ENCODE measurements around the gene GJB4.
"Not testable (repeated sequence)": the region's sequence is repeated elsewhere in the genome, so short reads cannot be mapped to it uniquely, and the experiment has no call there.

The GJB4 gene

GRCh38 chr1:34759503-34760357 is at the start of gene GJB4:
GJB4 (plus strand) TSS chr1:34759740; CDS start chr1:34761255, 1,515 bp downstream.
- FAIRE-seq: no peak

- no peak for FAIRE-seq
These were observed 48.7 kb upstream of the GJB4 start for GRCh38 chr1:34710812-34711211.

GRCh38 chr1:34711485-34711884 is 48.1 kb upstream of the GJB4 start:
- no peak for FAIRE-seq

- FAIRE-seq: no peak
These were observed 47.4 kb upstream of the GJB4 start for GRCh38 chr1:34712007-34712688.

GRCh38 chr1:34713443-34713842 is 46.1 kb upstream of the GJB4 start:
- FAIRE-seq: no peak

GRCh38 chr1:34714386-34714785 is 45.2 kb upstream of the GJB4 start:
- no peak for FAIRE-seq

- no peak for FAIRE-seq
These were observed 44.4 kb upstream of the GJB4 start for GRCh38 chr1:34715139-34715538.

GRCh38 chr1:34721241-34721640 is 38.3 kb upstream of the GJB4 start:
- no peak for FAIRE-seq

- FAIRE-seq: no peak
These were observed 37.7 kb upstream of the GJB4 start for GRCh38 chr1:34721646-34722355.

- FAIRE-seq: no peak
These were observed 32.7 kb upstream of the GJB4 start for GRCh38 chr1:34726861-34727260.

GRCh38 chr1:34730485-34730884 is 29.1 kb upstream of the GJB4 start:
- FAIRE-seq: no peak

GRCh38 chr1:34732831-34733230 is 26.7 kb upstream of the GJB4 start:
- not testable (repeated sequence) for FAIRE-seq

- FAIRE-seq: no peak
These were observed 22.8 kb upstream of the GJB4 start for GRCh38 chr1:34736692-34737091.

GRCh38 chr1:34737236-34737635 is 22.3 kb upstream of the GJB4 start:
- FAIRE-seq: not testable (repeated sequence)

GRCh38 chr1:34739613-34740012 is 19.9 kb upstream of the GJB4 start:
- FAIRE-seq: no peak

GRCh38 chr1:34740161-34740868 is 19.2 kb upstream of the GJB4 start:
- no peak for FAIRE-seq

GRCh38 chr1:34742667-34743270 is 16.8 kb upstream of the GJB4 start:
- no peak for FAIRE-seq

- FAIRE-seq: no peak
These were observed 15.8 kb upstream of the GJB4 start for GRCh38 chr1:34743775-34744174.

- FAIRE-seq: no peak
These were observed 14.7 kb upstream of the GJB4 start for GRCh38 chr1:34744851-34745250.

- no peak for FAIRE-seq
These were observed 13.9 kb upstream of the GJB4 start for GRCh38 chr1:34745666-34746065.

GRCh38 chr1:34746101-34746500 is 13.4 kb upstream of the GJB4 start:
- no peak for FAIRE-seq

Measured in A204.1 (cell line).